Head of caudate nucleus (tissue), 42 donors: ENCODE data around the gene CYB5A.

ENCODE experiments used
- DNase-seq, 42 donors: peaks; one replicate each; pipeline versions ENCODE4 v3.0.0 to v3.0.0-alpha.2; 2020 to 2021; ENCODE audit warnings: mixed read lengths in 7 of 42
- intact Hi-C: fragments of 100-400 bp; cut with DNase I; formaldehyde crosslinking; loops from one replicate; pipeline ENCODE4 v1.15.0; 2022

The CYB5A gene

GRCh38 chr18:74256190-74256589 lies 35.6 kb downstream of the CYB5A start:
- intact Hi-C loops = no loop called here
- peak in 2 of 42 donors; percentile 10 to 13 for DNase-seq

- no peak for DNase-seq
- intact Hi-C loops = no loop called here
Measured at GRCh38 chr18:74255131-74255616, 36.6 kb downstream of the CYB5A start.

DNA sequence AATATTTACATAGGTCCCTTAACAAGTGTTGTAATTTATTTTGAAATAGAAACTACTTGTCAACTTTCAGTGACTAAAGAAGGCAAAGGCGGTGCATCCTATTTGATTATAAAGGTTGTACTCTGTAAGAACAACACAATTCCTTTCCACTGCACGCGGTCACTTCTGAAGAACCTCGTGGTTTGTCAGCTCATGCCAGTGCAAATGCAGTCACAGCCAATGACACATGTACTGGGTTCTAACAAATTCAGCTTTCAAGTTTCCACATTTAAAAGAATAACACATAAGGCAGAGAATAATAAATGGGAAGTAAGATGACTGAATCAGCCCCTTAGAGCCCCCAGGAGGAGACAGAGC lies 39.7 kb downstream of the CYB5A start:
- intact Hi-C loops = no loop called here

GRCh38 chr18:74251297-74252038 lies 40.3 kb downstream of the CYB5A start:
- intact Hi-C loops = no loop called here
- no peak for DNase-seq

More for the DNA sequence above, 39.7 kb downstream of the CYB5A start:
- DNase-seq = no peak

- intact Hi-C loops = no loop called here
- DNase-seq = no peak
Measured at GRCh38 chr18:74250131-74250530, 41.6 kb downstream of the CYB5A start.

GRCh38 chr18:74249181-74249968 lies 42.4 kb downstream of the CYB5A start:
- intact Hi-C loops = no loop called here

GRCh38 chr18:74248595-74248994 lies 43.2 kb downstream of the CYB5A start:
- intact Hi-C loops = no loop called here
- no peak for DNase-seq

More at GRCh38 chr18:74249181-74249968, 42.4 kb downstream of the CYB5A start:
- DNase-seq = no peak

GRCh38 chr18:74248189-74248588 lies 43.6 kb downstream of the CYB5A start:
- no peak for DNase-seq
- intact Hi-C loops = no loop called here

- intact Hi-C loops = no loop called here
Measured at GRCh38 chr18:74244554-74244953, 47.2 kb downstream of the CYB5A start.

GRCh38 chr18:74243127-74243526 lies 48.6 kb downstream of the CYB5A start:
- DNase-seq = peak in 1 of 42 donors; percentile 35
- intact Hi-C loops = no loop called here

More at GRCh38 chr18:74244554-74244953, 47.2 kb downstream of the CYB5A start:
- DNase-seq = no peak

DNA sequence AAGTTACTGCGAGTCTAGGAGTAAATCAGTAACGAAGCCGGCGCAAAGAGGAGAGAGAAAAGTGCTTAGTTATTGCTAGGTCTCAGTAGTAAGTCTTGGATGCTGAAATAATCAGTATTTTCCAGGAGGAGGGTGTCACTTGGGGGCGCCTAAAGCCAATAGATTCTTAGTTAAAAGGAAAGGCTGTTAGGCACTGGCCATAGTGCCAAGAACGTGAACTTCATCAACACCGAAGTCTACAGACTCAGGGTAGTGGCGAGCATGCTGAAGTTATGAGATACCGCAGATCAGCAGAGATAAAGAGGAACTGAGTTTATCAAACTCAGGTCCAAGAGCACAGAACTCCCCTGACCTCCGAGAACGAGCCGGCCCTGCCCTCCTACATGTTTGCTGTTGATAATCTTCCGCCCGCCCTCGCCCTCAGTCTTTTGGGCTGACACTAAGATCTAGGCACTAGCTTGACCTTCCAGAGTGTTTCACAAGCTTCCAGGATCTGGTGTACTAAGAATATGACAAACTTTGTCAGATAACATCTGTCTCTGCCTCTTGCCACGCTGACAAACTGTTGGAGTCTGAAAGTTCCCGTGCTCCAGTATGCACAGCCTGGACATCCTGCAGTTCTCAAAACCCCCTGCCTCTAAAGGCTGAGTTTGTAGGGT lies 49.2 kb downstream of the CYB5A start:
- DNase-seq = peak in 9 of 42 donors; percentile 4 to 41 (median 22)
- intact Hi-C loops = no loop called here

DNA sequence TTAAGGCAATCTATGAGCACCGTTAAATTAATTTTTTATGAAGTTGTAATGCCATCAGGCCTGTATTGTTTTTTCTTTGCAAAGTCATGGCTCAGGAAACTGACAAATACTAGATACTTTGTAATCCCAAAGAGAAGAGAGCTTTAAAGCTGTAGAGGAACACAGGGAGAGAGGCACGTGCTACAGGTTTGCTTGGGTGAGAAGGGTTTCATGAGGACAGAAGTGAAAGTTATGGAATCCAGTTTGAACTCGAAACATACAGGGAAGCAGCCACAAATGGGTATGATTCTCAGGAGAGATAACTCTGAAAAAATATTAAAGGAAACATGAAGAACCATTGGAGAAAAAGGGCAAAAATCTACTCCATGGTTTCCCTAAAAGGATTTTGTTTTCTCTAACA lies 49.8 kb downstream of the CYB5A start:
- DNase-seq = no peak
- intact Hi-C loops = no loop called here

DNA sequence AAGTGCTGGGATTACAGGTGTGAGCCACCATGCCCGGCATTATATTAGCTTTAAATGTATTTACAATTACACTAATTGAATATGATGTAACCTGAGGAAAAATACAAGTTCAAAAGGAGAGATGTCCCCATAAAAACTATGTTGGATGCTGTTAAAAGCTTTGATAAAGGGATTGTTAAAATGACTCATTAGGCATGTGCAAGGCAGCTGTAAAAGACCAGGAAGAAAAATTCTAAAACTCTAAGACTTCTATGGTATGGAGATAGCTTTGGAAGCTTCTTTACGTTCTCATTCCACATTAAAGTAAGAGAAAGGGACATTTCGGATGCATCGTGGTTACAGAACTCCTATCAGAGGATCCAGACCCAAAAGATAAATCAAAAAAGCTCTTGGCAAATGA lies 50.3 kb downstream of the CYB5A start:
- intact Hi-C loops = no loop called here
- DNase-seq = no peak

DNA sequence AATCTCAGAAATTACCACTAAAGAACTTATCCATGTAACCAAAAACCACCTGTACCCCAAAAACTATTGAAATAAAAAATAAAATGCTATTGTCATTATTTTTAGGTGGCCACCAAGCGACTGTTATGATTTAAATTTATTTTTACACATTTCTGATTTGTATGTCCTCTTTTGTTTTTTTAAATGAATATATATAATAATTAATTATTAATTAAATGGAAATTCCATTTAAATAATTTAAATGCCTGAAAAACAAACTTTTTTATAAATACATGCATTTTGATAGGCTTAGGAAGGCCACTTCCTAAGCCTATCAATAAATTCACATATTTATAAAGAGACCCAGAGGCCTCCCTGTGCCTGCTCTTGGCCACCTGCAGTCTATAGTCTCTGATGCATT lies 52.2 kb downstream of the CYB5A start:
- DNase-seq = no peak
- intact Hi-C loops = no loop called here

GRCh38 chr18:74234326-74235171 lies 57.2 kb downstream of the CYB5A start:
- DNase-seq = no peak

GRCh38 chr18:74233933-74234325 lies 57.8 kb downstream of the CYB5A start:
- no peak for DNase-seq
- intact Hi-C loops = no loop called here

More at GRCh38 chr18:74234326-74235171, 57.2 kb downstream of the CYB5A start:
- intact Hi-C loops = no loop called here

DNA sequence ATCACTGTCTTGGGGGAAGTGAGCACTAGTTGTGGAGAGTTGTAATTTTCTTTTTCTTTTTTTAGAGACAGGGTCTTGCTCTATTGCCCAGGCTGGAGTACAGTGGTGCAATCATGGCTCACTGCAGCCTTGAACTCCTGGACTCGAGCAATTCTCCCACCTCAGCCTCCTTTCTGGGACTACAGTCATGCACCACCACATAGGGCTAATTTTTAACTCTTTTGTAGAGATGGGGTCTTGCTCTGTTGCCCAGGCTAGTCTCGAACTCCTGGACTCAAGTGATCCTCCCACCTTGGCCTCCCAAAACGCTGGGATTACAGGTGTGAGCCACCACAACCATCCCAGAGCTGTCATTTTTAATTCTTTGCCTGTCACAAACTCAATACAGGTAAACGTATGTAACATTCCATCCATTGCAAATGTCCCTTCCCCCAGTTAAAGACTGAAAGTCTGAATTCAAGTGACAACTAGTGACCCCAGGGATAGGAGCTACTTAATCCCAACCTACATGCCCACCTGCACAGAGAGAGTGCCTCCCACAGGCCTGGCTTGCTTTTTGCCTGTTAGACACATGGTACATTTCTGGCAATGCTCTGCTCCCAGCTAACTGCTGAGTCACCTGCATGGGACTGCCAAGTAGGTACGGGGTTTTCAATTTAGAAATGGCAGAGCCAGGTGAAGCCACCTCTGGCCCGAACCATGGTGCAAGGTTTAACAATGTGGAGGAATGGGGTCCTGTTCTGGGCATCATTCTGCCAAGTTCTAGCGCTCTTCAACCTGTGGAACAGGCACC lies 60.6 kb downstream of the CYB5A start:
- intact Hi-C loops = no loop called here

DNA sequence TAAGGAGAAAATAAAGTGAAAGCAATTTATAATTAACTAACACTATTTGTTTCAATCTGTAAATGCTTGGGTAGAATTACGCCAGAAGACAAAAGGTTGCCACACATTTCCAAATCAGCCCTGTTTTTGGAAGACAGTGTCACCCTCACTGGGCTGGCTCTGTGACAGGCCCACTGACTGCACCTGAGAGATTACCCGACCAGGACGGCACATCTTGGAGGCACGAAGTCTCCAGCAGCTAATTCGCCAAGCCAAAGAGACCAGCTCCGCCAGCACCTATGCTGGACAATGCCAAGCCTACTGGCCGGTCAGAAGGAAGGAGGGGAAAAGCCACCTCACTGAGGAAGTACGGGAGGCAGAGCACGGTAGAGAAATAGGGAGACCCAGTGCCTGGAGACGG lies 61.9 kb downstream of the CYB5A start:
- no peak for DNase-seq
- intact Hi-C loops = no loop called here

More for the DNA sequence above, 60.6 kb downstream of the CYB5A start:
- no peak for DNase-seq
